ENCODE measurements around the gene KLF13. TPM values are rescaled to one million over a fixed set of nuclear protein-coding genes. Genes with fewer than 3 reads are reported as not detected.

The KLF13 gene
- total RNA-seq, 2 donors from 2014 or later, result 184 to 226 TPM

DNA sequence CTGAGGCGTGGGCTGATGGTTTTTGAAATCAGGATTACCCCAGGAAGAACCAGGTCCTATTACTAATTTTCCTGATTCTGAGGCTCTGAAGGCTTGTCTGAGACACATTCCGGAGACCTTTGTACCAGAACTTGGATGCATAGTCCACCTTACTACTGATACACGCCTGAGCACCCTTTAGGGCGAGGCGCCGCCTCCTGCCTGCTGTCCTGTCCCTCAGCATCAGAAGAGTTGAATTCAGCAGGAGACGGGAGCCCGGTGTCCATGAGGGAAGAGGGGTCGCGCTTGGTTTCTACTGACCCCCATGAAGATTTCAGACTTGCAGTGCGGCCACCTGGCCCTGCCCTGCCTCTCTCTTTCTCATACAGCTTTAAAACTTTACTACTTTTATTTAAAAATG is 49.9 kb downstream of the KLF13 start:
- DNase-seq (no peak), ATAC-seq (no peak)
- no peaks in the 10 kb centered on the region for H3K27me3 Mint-ChIP-seq
- no peak overlapping the region for H3K4me3 Mint-ChIP-seq
- H3K9me3 ChIP-seq (ENCODE audit: control insufficient read depth, low read length, poor library complexity, severe bottlenecking), result no peaks in the 10 kb centered on the region
- peak overlapping the region; percentile 74 for H3K27ac Mint-ChIP-seq
- H3K36me3 Mint-ChIP-seq (ENCODE audit: low read depth), result peaks cover 3% of the 10 kb centered on the region
- peaks cover 23% of the 10 kb centered on the region for H3K4me1 Mint-ChIP-seq

DNA sequence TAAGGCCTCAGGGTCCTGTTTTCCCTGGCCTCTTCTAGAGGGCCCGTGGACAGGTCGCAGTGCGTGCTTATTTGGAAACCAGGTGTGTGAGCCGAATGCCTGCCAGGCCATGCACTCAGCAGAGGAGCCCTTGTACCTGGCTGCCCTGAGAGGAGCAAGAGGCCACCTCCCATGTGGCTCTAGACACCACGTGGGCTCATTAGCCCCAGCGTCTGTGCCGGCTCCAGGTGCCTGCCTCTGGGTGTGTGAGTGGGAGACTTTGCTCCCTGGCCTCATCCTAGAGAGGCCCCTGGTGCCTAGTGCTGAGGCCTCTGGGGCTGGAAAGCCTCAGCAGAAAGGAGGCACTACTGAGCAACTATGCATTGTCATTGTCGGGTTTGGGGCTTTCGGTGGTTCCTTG is 50.4 kb downstream of the KLF13 start:
- no peak for ATAC-seq
- H3K27ac Mint-ChIP-seq, result peak overlapping the region; percentile 74
- peaks cover 3% of the 10 kb centered on the region for H3K36me3 Mint-ChIP-seq (ENCODE audit: low read depth)
- peaks cover 26% of the 10 kb centered on the region for H3K4me1 Mint-ChIP-seq
- H3K4me3 Mint-ChIP-seq, result no peak overlapping the region
- no peaks in the 10 kb centered on the region for H3K27me3 Mint-ChIP-seq
- DNase-seq, result no peak
- H3K9me3 ChIP-seq (ENCODE audit: control insufficient read depth, low read length, poor library complexity, severe bottlenecking), result no peaks in the 10 kb centered on the region

DNA sequence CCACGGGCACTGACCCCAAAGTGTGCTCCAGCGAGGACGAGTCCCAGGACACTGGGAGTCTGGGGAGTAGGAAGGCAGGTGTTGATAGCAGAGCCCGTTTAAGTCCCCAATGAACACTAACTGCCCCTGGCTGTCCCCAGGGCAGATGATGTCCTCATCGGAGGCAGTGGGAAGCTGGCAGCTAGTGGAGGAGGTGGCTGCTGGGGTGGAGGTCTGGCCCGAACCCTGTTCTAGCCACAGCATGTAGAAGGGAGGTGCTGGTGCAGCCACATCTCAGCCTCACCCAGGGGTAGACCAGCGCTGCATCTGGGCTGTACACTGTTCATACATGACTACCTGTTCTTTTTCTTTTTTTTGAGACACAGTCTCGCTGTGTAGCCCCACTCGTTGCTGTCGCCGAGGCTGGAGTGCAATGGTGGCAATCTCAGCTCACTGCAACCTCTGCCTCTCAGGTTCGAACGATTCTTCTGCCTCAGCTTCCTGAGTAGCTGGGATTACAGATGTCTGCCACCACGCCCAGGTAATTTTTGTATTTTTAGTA is 51.8 kb downstream of the KLF13 start:
- no peak for ATAC-seq
- Mint-ChIP-seq H3K4me3 (peak overlapping the region; percentile 50), H3K27me3 (no peaks in the 10 kb centered on the region), H3K36me3 (ENCODE audit: low read depth) (peaks cover 3% of the 10 kb centered on the region), H3K4me1 (peaks cover 27% of the 10 kb centered on the region), H3K27ac (peak overlapping the region; percentile 67)
- H3K9me3 ChIP-seq (ENCODE audit: control insufficient read depth, low read length, poor library complexity, severe bottlenecking), result no peaks in the 10 kb centered on the region
- no peak for DNase-seq

- Mint-ChIP-seq H3K4me1 (peaks cover 28% of the 10 kb centered on the region), H3K27ac (peak overlapping the region; percentile 67), H3K4me3 (peak overlapping the region; percentile 50), H3K36me3 (ENCODE audit: low read depth) (peaks cover 3% of the 10 kb centered on the region), H3K27me3 (no peaks in the 10 kb centered on the region)
- no peaks in the 10 kb centered on the region for H3K9me3 ChIP-seq (ENCODE audit: control insufficient read depth, low read length, poor library complexity, severe bottlenecking)
- DNase-seq (no peak), ATAC-seq (no peak)
These were observed 52.4 kb downstream of the KLF13 start for GRCh38 chr15:31379042-31379441.

- H3K4me3 Mint-ChIP-seq, result no peak overlapping the region
- no peak overlapping the region for H3K27ac Mint-ChIP-seq
- peaks cover 3% of the 10 kb centered on the region for H3K36me3 Mint-ChIP-seq (ENCODE audit: low read depth)
- DNase-seq (no peak), ATAC-seq (no peak)
- H3K9me3 ChIP-seq (ENCODE audit: control insufficient read depth, low read length, poor library complexity, severe bottlenecking), result no peaks in the 10 kb centered on the region
- H3K4me1 Mint-ChIP-seq, result peaks cover 25% of the 10 kb centered on the region
- no peaks in the 10 kb centered on the region for H3K27me3 Mint-ChIP-seq
These were observed 52.9 kb downstream of the KLF13 start for GRCh38 chr15:31379577-31379976.

GRCh38 chr15:31381801-31382712 is 55.4 kb downstream of the KLF13 start:
- Mint-ChIP-seq H3K4me3 (no peak overlapping the region), H3K36me3 (ENCODE audit: low read depth) (peaks cover 3% of the 10 kb centered on the region), H3K27ac (peak overlapping the region; percentile 83), H3K4me1 (peaks cover 34% of the 10 kb centered on the region), H3K27me3 (no peaks in the 10 kb centered on the region)
- DNase-seq (no peak), ATAC-seq (peak; percentile 13)
- no peaks in the 10 kb centered on the region for H3K9me3 ChIP-seq (ENCODE audit: control insufficient read depth, low read length, poor library complexity, severe bottlenecking)

- no peak for DNase-seq
- Mint-ChIP-seq H3K27ac (peak overlapping the region; percentile 83), H3K4me3 (no peak overlapping the region), H3K27me3 (no peaks in the 10 kb centered on the region), H3K4me1 (peaks cover 38% of the 10 kb centered on the region), H3K36me3 (ENCODE audit: low read depth) (peaks cover 3% of the 10 kb centered on the region)
- ATAC-seq, result no peak
- no peaks in the 10 kb centered on the region for H3K9me3 ChIP-seq (ENCODE audit: control insufficient read depth, low read length, poor library complexity, severe bottlenecking)
These were observed 56.0 kb downstream of the KLF13 start for GRCh38 chr15:31382713-31383045.

GRCh38 chr15:31383139-31383538 is 56.5 kb downstream of the KLF13 start:
- ATAC-seq (no peak), DNase-seq (no peak)
- peaks cover 41% of the 10 kb centered on the region for H3K4me1 Mint-ChIP-seq
- no peaks in the 10 kb centered on the region for H3K27me3 Mint-ChIP-seq
- peak overlapping the region; percentile 83 for H3K27ac Mint-ChIP-seq
- H3K36me3 Mint-ChIP-seq (ENCODE audit: low read depth), result peaks cover 3% of the 10 kb centered on the region
- no peaks in the 10 kb centered on the region for H3K9me3 ChIP-seq (ENCODE audit: control insufficient read depth, low read length, poor library complexity, severe bottlenecking)
- no peak overlapping the region for H3K4me3 Mint-ChIP-seq

DNA sequence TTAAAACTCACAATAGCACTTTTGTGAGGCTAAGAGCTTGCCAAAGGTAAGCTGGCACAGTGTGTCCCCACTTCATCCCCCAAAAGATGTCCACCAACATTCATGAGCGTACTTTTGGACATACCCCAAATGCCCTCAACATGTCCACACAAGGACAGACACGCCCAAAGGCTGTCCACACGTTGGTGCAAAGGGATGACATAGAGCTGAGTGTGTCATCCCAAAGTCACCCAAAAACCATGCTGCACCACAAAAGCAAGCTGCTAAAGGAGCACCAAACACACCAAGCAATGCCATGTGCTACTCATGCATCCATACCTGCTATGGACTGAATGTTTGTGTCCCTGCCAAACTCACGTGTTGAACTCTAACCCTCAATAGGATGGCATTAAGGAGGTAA is 57.9 kb downstream of the KLF13 start:
- peaks cover 45% of the 10 kb centered on the region for H3K4me1 Mint-ChIP-seq
- DNase-seq, result no peak
- peaks cover 3% of the 10 kb centered on the region for H3K36me3 Mint-ChIP-seq (ENCODE audit: low read depth)
- H3K27ac Mint-ChIP-seq, result peak overlapping the region; percentile 83
- peak overlapping the region; percentile 45 for H3K4me3 Mint-ChIP-seq
- H3K27me3 Mint-ChIP-seq, result no peaks in the 10 kb centered on the region
- no peaks in the 10 kb centered on the region for H3K9me3 ChIP-seq (ENCODE audit: control insufficient read depth, low read length, poor library complexity, severe bottlenecking)
- ATAC-seq, result no peak

- Mint-ChIP-seq H3K4me1 (peaks cover 51% of the 10 kb centered on the region), H3K4me3 (no peak overlapping the region), H3K27me3 (no peaks in the 10 kb centered on the region), H3K36me3 (ENCODE audit: low read depth) (peaks cover 3% of the 10 kb centered on the region), H3K27ac (peak overlapping the region; percentile 92)
- no peak for DNase-seq
- ATAC-seq, result no peak
- H3K9me3 ChIP-seq (ENCODE audit: control insufficient read depth, low read length, poor library complexity, severe bottlenecking), result no peaks in the 10 kb centered on the region
These were observed 59.1 kb downstream of the KLF13 start for GRCh38 chr15:31385736-31386135.

GRCh38 chr15:31387092-31387478 is 60.5 kb downstream of the KLF13 start:
- ATAC-seq (peak; percentile 57), DNase-seq (no peak)
- H3K9me3 ChIP-seq (ENCODE audit: control insufficient read depth, low read length, poor library complexity, severe bottlenecking), result no peaks in the 10 kb centered on the region
- Mint-ChIP-seq H3K4me3 (peak overlapping the region; percentile 43), H3K4me1 (peaks cover 47% of the 10 kb centered on the region), H3K27me3 (no peaks in the 10 kb centered on the region), H3K36me3 (ENCODE audit: low read depth) (no peaks in the 10 kb centered on the region), H3K27ac (peak overlapping the region; percentile 92)

DNA sequence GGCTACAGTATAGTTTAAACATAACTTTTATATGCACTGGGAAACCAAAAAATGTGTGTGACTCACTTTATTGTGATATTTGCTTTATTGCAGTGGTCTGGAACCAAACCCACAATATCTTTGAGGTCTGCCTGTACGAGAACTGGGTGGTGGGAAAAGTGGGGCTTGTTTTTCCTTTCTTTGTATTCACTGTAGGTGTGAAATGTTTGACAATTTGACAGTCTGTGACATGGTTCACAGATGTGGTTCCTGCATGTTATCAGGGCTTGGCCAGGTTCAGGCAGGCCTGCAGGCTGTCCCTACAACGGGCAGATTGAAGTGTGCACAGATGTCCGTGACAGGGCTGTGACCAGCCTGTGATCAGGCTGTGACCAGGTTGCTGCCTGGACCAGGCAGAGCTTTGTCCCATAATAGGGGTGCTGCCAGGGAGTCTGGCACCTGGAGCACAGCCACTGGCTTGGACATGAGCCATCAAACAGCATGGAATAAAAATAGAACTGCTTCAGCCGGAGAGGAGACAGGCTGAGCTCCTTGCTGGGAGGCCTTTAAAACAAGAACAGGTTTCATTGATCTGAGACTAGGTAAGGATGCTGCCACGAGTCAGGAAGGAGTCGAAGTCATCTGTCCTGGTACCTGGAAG is 61.0 kb downstream of the KLF13 start:
- H3K27me3 Mint-ChIP-seq, result no peaks in the 10 kb centered on the region
- H3K36me3 Mint-ChIP-seq (ENCODE audit: low read depth), result no peaks in the 10 kb centered on the region
- H3K27ac Mint-ChIP-seq, result peak overlapping the region; percentile 92
- H3K9me3 ChIP-seq (ENCODE audit: control insufficient read depth, low read length, poor library complexity, severe bottlenecking), result no peaks in the 10 kb centered on the region
- DNase-seq (no peak), ATAC-seq (peak; percentile 46)
- peak overlapping the region; percentile 62 for H3K4me3 Mint-ChIP-seq
- peaks cover 47% of the 10 kb centered on the region for H3K4me1 Mint-ChIP-seq

GRCh38 chr15:31389576-31389975 is 62.9 kb downstream of the KLF13 start:
- no peak for DNase-seq
- no peaks in the 10 kb centered on the region for H3K27me3 Mint-ChIP-seq
- peak overlapping the region; percentile 92 for H3K27ac Mint-ChIP-seq
- H3K36me3 Mint-ChIP-seq (ENCODE audit: low read depth), result no peaks in the 10 kb centered on the region
- peak overlapping the region; percentile 53 for H3K4me3 Mint-ChIP-seq
- H3K4me1 Mint-ChIP-seq, result peaks cover 48% of the 10 kb centered on the region
- no peaks in the 10 kb centered on the region for H3K9me3 ChIP-seq (ENCODE audit: control insufficient read depth, low read length, poor library complexity, severe bottlenecking)
- ATAC-seq, result no peak
